A549 (cell line): ENCODE data around the gene FAM149B1. TPM values are rescaled to one million over a fixed set of nuclear protein-coding genes. Genes with fewer than 3 reads are reported as not detected.

Source experiments
- ATAC-seq, 2 experiments: fragments of 200-7000 bp in 1 of 2; fragments of >200 bp in 1 of 2; cut with Nextera tagmentation in 1 of 2; cut with Tn5 transposase in 1 of 2; 3 replicates each; pipeline versions ENCODE4 v1.8.0 to v1.9.1; 2018 to 2020; ENCODE audit warnings: mild to moderate bottlenecking in 1 of 2, moderate library complexity in 1 of 2
- CTCF ChIA-PET: fragments of 300-600 bp; sonication (Branson Sonifier 250); formaldehyde crosslinking; extraction: SDS; loops from one replicate; lab custom pipeline; 2021; ENCODE audit warnings: antibody characterized with exemption, inconsistent platforms; lab: Yijun Ruan, JAX
- POLR2A ChIA-PET: fragments of 350-600 bp; formaldehyde crosslinking; extraction: SDS; loops from one replicate; lab custom pipeline; 2021; ENCODE audit warnings: antibody characterized with exemption, inconsistent platforms; lab: Yijun Ruan, JAX
- DNase-seq, 2 experiments: peaks; one replicate each; pipeline versions ENCODE4 v3.0.0 to v3.0.0-alpha.2; 2011 to 2016; ENCODE audit warnings: low read depth in 1 of 2, low spot score in 1 of 2
- FAIRE-seq: peaks from 2 replicates; lab custom pipeline; 2011; peaks lifted over from hg19 to GRCh38; lab: Jason Lieb, UNC
- H3K27ac ChIP-seq, 2 experiments: fragments of >200 bp; sonication (Bioruptor Twin); formaldehyde crosslinking; 3 replicates each; pipeline ENCODE4 v1.5.1; 2016 to 2017
- H3K4me1 ChIP-seq: fragments of >200 bp; sonication (Bioruptor Twin); formaldehyde crosslinking; 3 replicates; pipeline ENCODE4 v1.6.1; 2016
- H3K4me2 ChIP-seq: fragments of >200 bp; sonication (Bioruptor Twin); formaldehyde crosslinking; 3 replicates; pipeline ENCODE4 v1.6.1; 2016
- H3K4me3 ChIP-seq: fragments of >200 bp; sonication (Bioruptor Twin); formaldehyde crosslinking; 3 replicates; pipeline ENCODE4 v1.5.1; 2016
- H3K9me3 ChIP-seq: fragments of >200 bp; sonication (Bioruptor Twin); formaldehyde crosslinking; 3 replicates; pipeline ENCODE4 v1.6.1; 2016
- CHD2 ChIP-seq: fragments of 150-350 bp; IDR thresholded peaks from 2 replicates; pipeline ENCODE4 v1.6.1; 2014; ENCODE audit warnings: low read length; ENCODE audit not compliant: partially characterized antibody
- EHF ChIP-seq: fragments of 250-450 bp; sonication (Bioruptor Pico); IDR thresholded peaks from 2 replicates; pipeline ENCODE4 v1.5.0; 2020; ENCODE audit warnings: mild to moderate bottlenecking
- EHMT2 ChIP-seq: fragments of 200-600 bp; sonication (generic); IDR thresholded peaks from 2 replicates; pipeline ENCODE4 v1.6.1; 2016; ENCODE audit warnings: antibody characterized with exemption, low read depth, mild to moderate bottlenecking, moderate library complexity
- FOSL2 ChIP-seq, 2 experiments: fragments of 450-650 bp in 1 of 2; fragments of >200 bp in 1 of 2; sonication (Bioruptor Twin) in 1 of 2; formaldehyde crosslinking; IDR thresholded peaks; 2 replicates each; pipeline versions ENCODE4 v1.5.0 to v1.6.1; 2016 to 2020; ENCODE audit warnings: mild to moderate bottlenecking in 1 of 2, moderate library complexity in 1 of 2
- HOXA7 ChIP-seq: fragments of 250-450 bp; sonication (Bioruptor Pico); IDR thresholded peaks from 2 replicates; pipeline ENCODE4 v1.5.0; 2020; ENCODE audit warnings: mild to moderate bottlenecking, moderate library complexity
- HOXB5 ChIP-seq: fragments of 250-450 bp; sonication (Bioruptor Pico); IDR thresholded peaks from 2 replicates; pipeline ENCODE4 v1.5.0; 2020; ENCODE audit warnings: mild to moderate bottlenecking, moderate library complexity
- KDM5A ChIP-seq: fragments of 200-600 bp; sonication (generic); IDR thresholded peaks from 2 replicates; pipeline ENCODE4 v1.6.1; 2016; ENCODE audit warnings: antibody characterized with exemption, mild to moderate bottlenecking
- POLR2A ChIP-seq: IDR thresholded peaks from 2 replicates; pipeline ENCODE4 v1.6.1; 2012; ENCODE audit warnings: mild to moderate bottlenecking, low read length
- SMC3 ChIP-seq: fragments of >200 bp; sonication (Bioruptor Twin); formaldehyde crosslinking; IDR thresholded peaks from 3 replicates; pipeline ENCODE4 v1.6.1; 2018; ENCODE audit warnings: inconsistent platforms
- TFCP2L1 ChIP-seq: fragments of 250-450 bp; sonication (Bioruptor Pico); IDR thresholded peaks from 2 replicates; pipeline ENCODE4 v1.5.0; 2021; ENCODE audit warnings: mild to moderate bottlenecking
- TP53 ChIP-seq: fragments of 250-450 bp; sonication (Bioruptor Pico); IDR thresholded peaks from 2 replicates; pipeline ENCODE4 v1.5.0; 2021; ENCODE audit warnings: mild to moderate bottlenecking, moderate library complexity
- ZC3H11A ChIP-seq: fragments of 450-650 bp; IDR thresholded peaks from 2 replicates; pipeline ENCODE4 v1.6.1; 2014; ENCODE audit warnings: antibody characterized with exemption, mild to moderate bottlenecking
- ZFP36 ChIP-seq: fragments of 450-650 bp; IDR thresholded peaks from 2 replicates; pipeline ENCODE4 v1.6.1; 2014; ENCODE audit warnings: borderline replicate concordance; ENCODE audit not compliant: partially characterized antibody
- WGBS: methylation state at CpG from one replicate; pipeline ENCODE4 v1.1.6; 2017; ENCODE audit errors: missing lambda C conversion rate; 5-methylcytosine and 5-hydroxymethylcytosine counted together
- polyA plus RNA-seq, 4 experiments: library from polyadenylated mRNA; depleted of rRNA in 3 of 4; stranded (reverse); fragments of >200 nt; fragmentation: RNase III in 1 of 4; extraction: RNeasy Plus Mini Kit Qiagen cat#74134 plus additional on column Dnase treatment in 1 of 4; gene quantifications; 2 replicates in 3 of 4; 3 replicates in 1 of 4; pipeline ENCODE4 v1.2.3, GENCODE V29; 2011 to 2017
- TF ChIP-seq, protein P1 (sequence below): fragments of >200 bp; sonication (Bioruptor Twin); formaldehyde crosslinking; IDR thresholded peaks from 2 replicates; pipeline ENCODE4 v1.6.1; 2016
- TF ChIP-seq, protein P2 (sequence below): IDR thresholded peaks from 2 replicates; pipeline ENCODE4 v1.6.1; 2012
- TF ChIP-seq, protein P3 (sequence below): IDR thresholded peaks from 2 replicates; pipeline ENCODE4 v1.6.1; 2012
- TF ChIP-seq, protein P4 (sequence below): IDR thresholded peaks from 2 replicates; pipeline ENCODE4 v1.6.1; 2012; ENCODE audit warnings: low read depth, borderline replicate concordance
- TF ChIP-seq, protein P5 (sequence below): fragments of 450-650 bp; IDR thresholded peaks from 2 replicates; pipeline ENCODE4 v1.6.1; 2014; ENCODE audit warnings: antibody characterized with exemption

Gene FAM149B1
- polyA plus RNA-seq, 2 of the 4 experiments (the other 2 are of a cell fraction) = 6.9 to 26.7 TPM

DNA sequence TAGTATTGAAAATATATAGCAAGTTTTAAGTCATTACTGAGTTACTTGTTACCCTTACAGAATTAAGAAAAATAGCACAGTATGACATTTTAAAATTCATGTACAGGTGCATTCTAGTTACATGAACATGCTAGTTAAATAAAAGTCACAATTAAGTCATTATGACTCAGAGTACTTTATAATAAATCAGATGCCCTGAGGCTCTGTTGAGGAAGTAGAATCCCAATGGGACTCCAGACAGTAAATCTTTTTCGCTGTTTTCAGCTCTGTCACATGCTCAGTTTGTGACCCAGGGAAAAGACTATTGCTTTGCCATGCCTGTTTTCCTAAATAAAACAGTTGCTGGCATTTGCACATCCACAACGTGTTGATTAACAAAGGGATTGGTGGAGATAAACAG, 36.6 kb upstream of the FAM149B1 start (continued):
- TF ChIP-seq, protein P1, sequence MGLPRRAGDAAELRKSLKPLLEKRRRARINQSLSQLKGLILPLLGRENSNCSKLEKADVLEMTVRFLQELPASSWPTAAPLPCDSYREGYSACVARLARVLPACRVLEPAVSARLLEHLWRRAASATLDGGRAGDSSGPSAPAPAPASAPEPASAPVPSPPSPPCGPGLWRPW = no peak
- TF ChIP-seq TP53 (CRISPR knock-in tag) = no peak

DNA sequence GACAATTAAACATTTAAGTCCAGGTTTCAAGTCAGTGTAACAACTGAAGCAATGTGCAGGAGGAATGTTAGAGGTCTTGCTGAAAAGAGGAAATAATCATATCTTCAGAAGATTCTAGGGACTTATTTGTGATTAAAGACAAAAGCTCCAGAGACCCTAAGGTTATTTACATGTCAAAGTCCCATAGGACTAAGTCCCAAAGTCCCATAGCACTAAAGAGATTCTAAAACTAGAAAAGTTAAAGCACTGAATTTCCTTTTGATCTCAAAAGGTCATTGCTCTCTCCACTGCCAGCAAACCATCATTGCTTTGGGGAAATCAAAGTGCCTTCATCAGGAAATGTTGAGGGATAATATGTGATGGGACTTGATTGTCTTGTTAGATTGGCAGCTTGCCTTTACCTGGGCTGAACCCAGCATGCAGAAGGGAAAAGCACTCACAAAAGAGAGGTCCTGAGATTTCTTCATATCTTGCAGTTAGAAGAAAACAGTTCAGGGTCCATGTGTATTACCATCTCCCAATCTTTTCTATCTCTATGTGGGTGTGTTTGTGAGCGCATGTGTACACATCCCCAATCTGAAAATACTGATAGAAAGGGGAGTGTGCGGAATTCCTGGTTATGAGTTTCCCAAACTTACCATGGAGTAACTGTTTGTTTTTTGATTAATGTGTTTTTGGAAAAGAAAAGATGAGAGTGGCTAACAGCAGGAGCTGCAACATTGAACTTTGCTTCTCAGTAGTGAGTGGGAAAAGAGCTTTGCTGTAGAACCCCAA, 35.8 kb upstream of the FAM149B1 start:
- ChIA-PET CTCF (no interaction called here), POLR2A (no interaction called here)
- no peak for TF ChIP-seq EHF (CRISPR knock-in tag)
- no peak for TF ChIP-seq ZC3H11A
- TF ChIP-seq, protein P2, sequence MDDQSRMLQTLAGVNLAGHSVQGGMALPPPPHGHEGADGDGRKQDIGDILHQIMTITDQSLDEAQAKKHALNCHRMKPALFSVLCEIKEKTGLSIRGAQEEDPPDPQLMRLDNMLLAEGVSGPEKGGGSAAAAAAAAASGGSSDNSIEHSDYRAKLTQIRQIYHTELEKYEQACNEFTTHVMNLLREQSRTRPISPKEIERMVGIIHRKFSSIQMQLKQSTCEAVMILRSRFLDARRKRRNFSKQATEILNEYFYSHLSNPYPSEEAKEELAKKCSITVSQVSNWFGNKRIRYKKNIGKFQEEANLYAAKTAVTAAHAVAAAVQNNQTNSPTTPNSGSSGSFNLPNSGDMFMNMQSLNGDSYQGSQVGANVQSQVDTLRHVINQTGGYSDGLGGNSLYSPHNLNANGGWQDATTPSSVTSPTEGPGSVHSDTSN = no peak
- TF ChIP-seq, protein P3, sequence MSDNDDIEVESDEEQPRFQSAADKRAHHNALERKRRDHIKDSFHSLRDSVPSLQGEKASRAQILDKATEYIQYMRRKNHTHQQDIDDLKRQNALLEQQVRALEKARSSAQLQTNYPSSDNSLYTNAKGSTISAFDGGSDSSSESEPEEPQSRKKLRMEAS = no peak
- TF ChIP-seq ZFP36 = no peak
- no peak for TF ChIP-seq HOXB5
- no peak for TF ChIP-seq HOXA7
- no peak for TF ChIP-seq CHD2
- TF ChIP-seq KDM5A = no peak
- TF ChIP-seq, protein P4, sequence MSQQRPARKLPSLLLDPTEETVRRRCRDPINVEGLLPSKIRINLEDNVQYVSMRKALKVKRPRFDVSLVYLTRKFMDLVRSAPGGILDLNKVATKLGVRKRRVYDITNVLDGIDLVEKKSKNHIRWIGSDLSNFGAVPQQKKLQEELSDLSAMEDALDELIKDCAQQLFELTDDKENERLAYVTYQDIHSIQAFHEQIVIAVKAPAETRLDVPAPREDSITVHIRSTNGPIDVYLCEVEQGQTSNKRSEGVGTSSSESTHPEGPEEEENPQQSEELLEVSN = no peak
- no peak for TF ChIP-seq EHMT2
- TF ChIP-seq POLR2A = no peak
- no peak overlapping the region for H3K27ac ChIP-seq
- H3K4me2 ChIP-seq = no peak overlapping the region
- no peak for FAIRE-seq
- no peak overlapping the region for H3K4me3 ChIP-seq
- H3K4me1 ChIP-seq = peaks cover 22% of the 10 kb centered on the region
- H3K9me3 ChIP-seq = no peaks in the 10 kb centered on the region
- no peak for ATAC-seq
- no peak for DNase-seq
- WGBS = 95% methylated on average over 2 of the region's 2 CpGs

DNA sequence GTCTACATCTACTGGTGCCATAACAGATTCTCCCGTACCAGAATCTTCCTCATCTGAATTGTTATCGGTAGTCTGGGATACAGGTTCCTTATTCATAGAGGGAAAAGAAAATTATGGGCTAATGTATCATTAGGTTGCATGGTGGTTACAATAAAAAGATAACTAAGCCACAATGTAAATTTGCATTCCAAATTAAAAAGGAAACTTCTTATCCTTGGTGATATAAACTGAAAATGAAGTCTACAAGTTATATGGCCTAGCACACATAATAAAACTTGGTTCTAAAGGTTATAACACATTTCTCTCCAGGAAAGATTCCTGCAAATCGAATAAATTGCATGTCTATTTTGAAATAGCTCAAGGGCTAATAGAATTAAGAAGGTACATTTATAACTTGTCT, 33.2 kb upstream of the FAM149B1 start:
- CTCF ChIA-PET = interaction anchor here (1.4 to 1.8 kb wide), 2 partner anchors 11 to 24 kb away, joined by 3 to 5 read pairs; no protein-coding TSS in a partner anchor
- POLR2A ChIA-PET = no interaction called here

DNA sequence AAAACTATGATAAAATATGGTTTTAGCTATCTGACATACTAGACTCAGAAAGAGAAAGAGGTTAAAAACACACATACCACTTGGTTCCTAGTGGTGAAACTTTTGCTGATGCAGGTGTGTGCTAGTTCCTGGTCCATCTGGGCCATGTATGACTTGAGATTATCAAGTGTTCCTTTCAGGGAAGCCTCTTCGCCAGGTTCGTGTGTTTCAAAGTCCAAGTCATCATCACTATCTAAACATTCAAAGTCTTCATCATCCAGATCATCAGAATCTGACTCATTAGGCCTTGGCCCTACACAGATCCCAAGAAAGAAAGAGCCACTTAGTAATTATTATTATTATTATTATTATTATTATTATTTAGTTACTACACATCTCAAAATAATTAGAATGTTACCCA, 31.3 kb upstream of the FAM149B1 start:
- CTCF ChIA-PET = interaction anchor here (1.4 to 1.8 kb wide), 2 partner anchors 13 to 22 kb away, joined by 4 to 5 read pairs; no protein-coding TSS in a partner anchor
- H3K4me1 ChIP-seq = peaks cover 18% of the 10 kb centered on the region
- POLR2A ChIA-PET = no interaction called here
- DNase-seq (peak in 1 of 2 experiments; percentile 56), ATAC-seq (peak in 1 of 2 experiments; percentile 56; a peak in 4 of 6 replicates), FAIRE-seq (no peak)
- no peak overlapping the region for H3K27ac ChIP-seq
- no peak overlapping the region for H3K4me3 ChIP-seq
- no peak for TF ChIP-seq FOSL2 (IDR thresholded peaks at IDR 0.05)
- peak; percentile 32; the same call in 1 of the 2 replicates for TF ChIP-seq FOSL2 (CRISPR knock-in tag; IDR thresholded peaks at IDR 0.05)
- TF ChIP-seq, protein P5, sequence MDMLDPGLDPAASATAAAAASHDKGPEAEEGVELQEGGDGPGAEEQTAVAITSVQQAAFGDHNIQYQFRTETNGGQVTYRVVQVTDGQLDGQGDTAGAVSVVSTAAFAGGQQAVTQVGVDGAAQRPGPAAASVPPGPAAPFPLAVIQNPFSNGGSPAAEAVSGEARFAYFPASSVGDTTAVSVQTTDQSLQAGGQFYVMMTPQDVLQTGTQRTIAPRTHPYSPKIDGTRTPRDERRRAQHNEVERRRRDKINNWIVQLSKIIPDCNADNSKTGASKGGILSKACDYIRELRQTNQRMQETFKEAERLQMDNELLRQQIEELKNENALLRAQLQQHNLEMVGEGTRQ = no peak
- 46% methylated on average over 2 of the region's 2 CpGs for WGBS
- no peaks in the 10 kb centered on the region for H3K9me3 ChIP-seq
- H3K4me2 ChIP-seq = peak overlapping the region; percentile 2; the same call in 1 of the 3 replicates

More for the DNA sequence above, 33.2 kb upstream of the FAM149B1 start:
- TF ChIP-seq SMC3 (no peak), TFCP2L1 (CRISPR knock-in tag) (no peak)
- FAIRE-seq = no peak
- no peak for ATAC-seq
- no peak overlapping the region for H3K4me3 ChIP-seq
- H3K4me1 ChIP-seq = peaks cover 23% of the 10 kb centered on the region
- H3K4me2 ChIP-seq = no peak overlapping the region
- 95% methylated on average over 3 of the region's 3 CpGs for WGBS
- H3K27ac ChIP-seq = no peak overlapping the region
- H3K9me3 ChIP-seq = no peaks in the 10 kb centered on the region
- no peak for DNase-seq
